Left ventricle myocardium inferior (tissue), 1 donor: Measurements from ENCODE around the gene SRGN. TPM values are rescaled to one million over a fixed set of nuclear protein-coding genes. Genes with fewer than 3 reads are reported as not detected.

Source experiments
- DNase-seq: peaks from one replicate; pipeline ENCODE4 v3.0.0-alpha.2; 2020
- H3K27ac ChIP-seq: fragments of 200-600 bp; replicated peaks from 2 replicates; pipeline ENCODE4 v1.8.0; 2021
- H3K27me3 ChIP-seq: fragments of 200-600 bp; 2 replicates; pipeline ENCODE4 v1.8.0; 2021; ENCODE audit warnings: low read depth
- H3K36me3 ChIP-seq: fragments of 200-600 bp; 2 replicates; pipeline ENCODE4 v1.8.0; 2021
- H3K4me1 ChIP-seq: fragments of 200-600 bp; 2 replicates; pipeline ENCODE4 v1.8.0; 2021
- H3K4me3 ChIP-seq: fragments of 200-600 bp; 2 replicates; pipeline ENCODE4 v1.8.0; 2021; ENCODE audit warnings: mild to moderate bottlenecking, moderate library complexity
- H3K9me3 ChIP-seq: fragments of 200-600 bp; replicated peaks from 2 replicates; pipeline ENCODE4 v1.8.0; 2021
- intact Hi-C: fragments of 100-400 bp; cut with micrococcal nuclease; formaldehyde crosslinking; loops from one replicate; pipeline ENCODE4 v1.11.0; 2022
- total RNA-seq: library from RNA; stranded (reverse); fragmentation: NEBNext Ultra II Directional; extraction: Animal tissue kit (Norgen Biotek cat#: 25700); gene quantifications from one replicate; pipeline ENCODE4 v1.2.1, GENCODE V29; 2021
- TF ChIP-seq, protein P1 (sequence below): fragments of 200-600 bp; IDR thresholded peaks from 2 replicates; pipeline ENCODE4 v1.8.0; 2021; ENCODE audit warnings: antibody characterized with exemption, mild to moderate bottlenecking, borderline replicate concordance
- donor health status: DM: no; HTN: yes; CAD: no; lungs with severe emphysema.

The SRGN gene
- total RNA-seq, 1 donor from 2014 or later = 37.2 TPM

DNA sequence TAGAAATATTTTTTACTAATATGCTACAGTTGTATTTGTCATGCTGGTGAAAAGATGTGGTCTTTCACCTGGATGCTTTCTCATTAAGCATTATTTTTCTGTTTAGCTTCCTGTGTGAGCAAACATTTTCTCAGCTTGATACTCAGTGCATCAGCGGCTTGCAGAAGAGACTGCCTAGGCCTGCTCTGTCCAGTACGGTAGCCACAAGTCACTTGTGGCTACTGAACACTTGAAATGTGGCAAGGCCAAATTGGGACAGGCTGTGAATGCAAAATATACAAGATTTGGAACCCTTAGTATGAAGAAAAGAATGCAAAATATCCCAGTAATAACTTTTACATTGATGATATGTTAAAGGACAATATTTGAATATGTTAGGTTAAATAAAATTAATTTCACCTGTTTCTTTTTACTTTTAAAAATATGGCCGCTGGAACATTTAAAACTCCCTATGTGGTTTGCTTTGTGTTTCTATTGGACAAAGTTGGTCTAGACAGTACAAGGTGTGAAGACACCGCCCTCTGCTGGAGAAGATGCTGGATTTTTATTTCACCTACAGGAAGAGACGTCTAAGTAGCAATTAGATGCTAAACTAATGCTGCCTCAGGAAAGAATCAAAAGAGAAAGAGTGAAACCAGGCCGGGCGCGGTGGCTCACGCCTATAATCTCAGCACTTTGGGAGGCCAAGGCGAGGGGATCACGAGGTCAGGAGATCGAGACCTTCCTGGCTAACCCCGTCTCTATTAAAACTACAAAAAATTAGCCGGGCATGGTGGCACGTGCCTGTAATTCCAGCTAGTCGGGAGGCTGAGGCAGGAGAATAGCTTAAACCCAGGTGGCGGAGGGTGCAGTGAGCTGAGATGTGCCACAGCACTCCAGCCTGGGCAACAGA lies 5.3 kb downstream of the SRGN start:
- Histone ChIP-seq H3K27ac (peak overlapping the region; percentile 40), H3K9me3 (no peaks in the 10 kb centered on the region), H3K36me3 (peaks cover 4% of the 10 kb centered on the region), H3K4me3 (no peak overlapping the region), H3K4me1 (peaks cover 17% of the 10 kb centered on the region), H3K27me3 (no peaks in the 10 kb centered on the region)
- intact Hi-C loops = loop anchor here (5.0 kb wide), 1 partner anchor 86 kb away; no protein-coding TSS in a partner anchor
- TF ChIP-seq, protein P1, sequence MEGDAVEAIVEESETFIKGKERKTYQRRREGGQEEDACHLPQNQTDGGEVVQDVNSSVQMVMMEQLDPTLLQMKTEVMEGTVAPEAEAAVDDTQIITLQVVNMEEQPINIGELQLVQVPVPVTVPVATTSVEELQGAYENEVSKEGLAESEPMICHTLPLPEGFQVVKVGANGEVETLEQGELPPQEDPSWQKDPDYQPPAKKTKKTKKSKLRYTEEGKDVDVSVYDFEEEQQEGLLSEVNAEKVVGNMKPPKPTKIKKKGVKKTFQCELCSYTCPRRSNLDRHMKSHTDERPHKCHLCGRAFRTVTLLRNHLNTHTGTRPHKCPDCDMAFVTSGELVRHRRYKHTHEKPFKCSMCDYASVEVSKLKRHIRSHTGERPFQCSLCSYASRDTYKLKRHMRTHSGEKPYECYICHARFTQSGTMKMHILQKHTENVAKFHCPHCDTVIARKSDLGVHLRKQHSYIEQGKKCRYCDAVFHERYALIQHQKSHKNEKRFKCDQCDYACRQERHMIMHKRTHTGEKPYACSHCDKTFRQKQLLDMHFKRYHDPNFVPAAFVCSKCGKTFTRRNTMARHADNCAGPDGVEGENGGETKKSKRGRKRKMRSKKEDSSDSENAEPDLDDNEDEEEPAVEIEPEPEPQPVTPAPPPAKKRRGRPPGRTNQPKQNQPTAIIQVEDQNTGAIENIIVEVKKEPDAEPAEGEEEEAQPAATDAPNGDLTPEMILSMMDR = peak; percentile 86
- peak; percentile 44 for DNase-seq

DNA sequence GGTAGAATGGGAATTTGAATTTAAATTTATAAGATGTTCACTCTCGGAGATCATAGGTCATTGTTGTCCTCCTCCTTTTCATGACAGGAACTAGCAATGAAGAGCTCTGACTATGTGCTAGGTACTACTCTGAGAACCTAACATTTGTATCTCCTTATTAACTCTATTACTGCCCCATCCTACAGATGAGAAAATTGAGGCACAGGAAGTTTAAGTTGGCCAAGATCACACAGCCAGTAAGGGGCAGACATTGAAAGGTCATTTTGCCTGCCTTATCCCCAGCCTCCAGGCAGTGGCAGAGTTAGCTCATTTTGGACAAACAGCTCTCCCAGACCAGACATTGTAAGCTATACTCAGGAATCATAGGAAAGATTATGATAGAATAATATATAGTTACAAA lies 6.0 kb downstream of the SRGN start:
- TF ChIP-seq, protein P1 = no peak
- intact Hi-C loops = loop anchor here (5.0 kb wide), 1 partner anchor 87 kb away; no protein-coding TSS in a partner anchor
- H3K4me1 ChIP-seq = peaks cover 17% of the 10 kb centered on the region
- no peak overlapping the region for H3K4me3 ChIP-seq
- DNase-seq = no peak
- no peaks in the 10 kb centered on the region for H3K9me3 ChIP-seq
- H3K27ac ChIP-seq = no peak overlapping the region
- peaks cover 4% of the 10 kb centered on the region for H3K36me3 ChIP-seq
- H3K27me3 ChIP-seq = no peaks in the 10 kb centered on the region

DNA sequence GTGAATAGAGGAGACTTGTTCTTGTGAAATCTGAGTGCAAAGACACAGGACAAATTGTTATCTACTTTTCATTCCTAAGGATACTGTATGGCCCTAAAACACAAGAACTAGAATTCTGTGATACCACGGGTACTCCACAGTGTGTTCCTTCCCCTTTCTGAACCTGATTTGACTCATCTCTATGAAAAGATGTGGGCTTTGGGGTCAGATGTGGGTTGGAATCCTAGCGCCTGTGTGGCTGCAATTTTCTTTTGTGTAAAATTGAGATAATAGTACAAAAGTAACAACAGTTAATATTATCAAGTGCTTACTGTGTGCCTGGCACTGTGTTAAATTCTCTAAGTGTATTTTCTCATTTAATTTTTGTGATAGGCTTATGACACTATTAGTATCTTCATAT lies 8.1 kb downstream of the SRGN start:
- peaks cover 4% of the 10 kb centered on the region for H3K36me3 ChIP-seq
- TF ChIP-seq, protein P1 = no peak
- DNase-seq = no peak
- no peaks in the 10 kb centered on the region for H3K27me3 ChIP-seq
- H3K4me3 ChIP-seq = no peak overlapping the region
- no peak overlapping the region for H3K27ac ChIP-seq
- H3K4me1 ChIP-seq = peaks cover 17% of the 10 kb centered on the region
- intact Hi-C loops = no loop called here
- no peaks in the 10 kb centered on the region for H3K9me3 ChIP-seq

DNA sequence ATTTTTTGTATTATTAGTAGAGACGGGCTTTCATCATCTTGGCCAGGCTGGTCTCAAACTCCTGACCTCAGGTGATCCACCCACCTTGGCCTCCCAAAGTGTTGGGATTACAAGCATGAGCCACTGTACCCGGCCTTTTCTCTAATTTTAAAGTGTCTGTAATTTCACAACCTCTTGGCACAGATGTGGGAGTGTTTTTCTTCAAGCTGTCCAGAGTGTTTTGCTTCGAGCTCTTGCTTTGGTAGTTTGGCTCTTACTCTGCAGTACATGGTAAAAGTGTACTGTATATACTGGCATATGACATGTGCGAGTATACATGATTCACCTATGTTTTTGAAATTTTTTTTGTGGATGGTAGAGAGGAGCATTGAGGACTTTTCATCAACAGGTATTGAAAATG lies 9.8 kb downstream of the SRGN start:
- no peak for DNase-seq
- peaks cover 11% of the 10 kb centered on the region for H3K4me1 ChIP-seq
- no peak overlapping the region for H3K27ac ChIP-seq
- H3K36me3 ChIP-seq = peaks cover 4% of the 10 kb centered on the region
- H3K4me3 ChIP-seq = no peak overlapping the region
- H3K27me3 ChIP-seq = no peaks in the 10 kb centered on the region
- H3K9me3 ChIP-seq = no peaks in the 10 kb centered on the region
- intact Hi-C loops = no loop called here
- TF ChIP-seq, protein P1 = no peak

DNA sequence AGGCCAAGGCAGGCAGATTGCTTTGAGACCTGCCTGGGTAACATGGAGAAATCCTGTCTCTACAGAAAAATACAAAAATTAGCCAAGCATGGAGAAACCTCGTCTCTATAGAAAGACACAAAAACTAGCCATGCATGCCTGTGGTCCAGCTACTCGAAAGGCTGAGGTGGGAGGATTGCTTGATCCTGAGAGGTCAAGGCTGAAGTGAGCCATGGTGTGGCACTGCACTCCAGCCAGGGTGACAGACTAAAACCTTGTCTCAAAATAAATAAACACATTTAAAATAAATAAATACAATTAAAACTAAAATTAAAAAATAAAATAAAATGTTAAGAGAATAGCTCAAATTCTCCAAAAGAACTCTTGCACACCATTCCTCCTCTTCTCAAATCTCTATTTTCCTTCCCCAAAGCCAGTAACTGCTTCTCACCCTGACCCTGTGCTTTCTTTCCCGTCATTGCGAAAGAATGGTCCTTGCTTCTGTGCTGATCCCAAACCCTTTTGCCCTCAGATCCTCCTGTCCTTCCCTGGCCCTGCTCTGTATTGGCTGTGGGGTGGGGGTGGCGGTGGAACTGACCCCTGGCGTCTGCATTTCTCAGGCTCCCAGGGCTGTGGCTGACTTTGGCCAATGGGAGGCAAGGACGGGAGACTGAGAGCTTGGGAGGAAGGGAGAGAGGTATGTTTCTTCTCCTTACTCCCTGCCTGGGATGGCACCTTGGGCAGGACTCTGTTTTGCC lies 12.4 kb downstream of the SRGN start:
- no peaks in the 10 kb centered on the region for H3K27me3 ChIP-seq
- peaks cover 7% of the 10 kb centered on the region for H3K4me1 ChIP-seq
- H3K27ac ChIP-seq = no peak overlapping the region
- TF ChIP-seq, protein P1 = no peak
- intact Hi-C loops = no loop called here
- H3K4me3 ChIP-seq = no peak overlapping the region
- no peak for DNase-seq
- H3K36me3 ChIP-seq = peaks cover 4% of the 10 kb centered on the region
- H3K9me3 ChIP-seq = no peaks in the 10 kb centered on the region
